Fibroblast of lung (primary cell): ENCODE measurements around the gene RASSF4.

Experiments used
- EZH2 ChIP-seq: IDR thresholded peaks from 2 replicates; pipeline ENCODE4 v1.5.1; 2012; ENCODE audit warnings: low read length, control low read depth, mild to moderate bottlenecking; ENCODE audit errors: missing control alignments
- TF ChIP-seq, protein P1 (sequence below), 2 donors: IDR thresholded peaks in 1 of 2; conservative IDR thresholded peaks in 1 of 2; 1 replicate in 1 of 2; 2 replicates in 1 of 2; pipeline ENCODE4 v1.5.1; 2011 to 2012; ENCODE audit warnings: low read length in 2 of 2, control low read depth in 1 of 2, inconsistent platforms in 1 of 2, low read depth in 1 of 2, mild to moderate bottlenecking in 1 of 2

- TF ChIP-seq EZH2 = no peak
- TF ChIP-seq, protein P1, sequence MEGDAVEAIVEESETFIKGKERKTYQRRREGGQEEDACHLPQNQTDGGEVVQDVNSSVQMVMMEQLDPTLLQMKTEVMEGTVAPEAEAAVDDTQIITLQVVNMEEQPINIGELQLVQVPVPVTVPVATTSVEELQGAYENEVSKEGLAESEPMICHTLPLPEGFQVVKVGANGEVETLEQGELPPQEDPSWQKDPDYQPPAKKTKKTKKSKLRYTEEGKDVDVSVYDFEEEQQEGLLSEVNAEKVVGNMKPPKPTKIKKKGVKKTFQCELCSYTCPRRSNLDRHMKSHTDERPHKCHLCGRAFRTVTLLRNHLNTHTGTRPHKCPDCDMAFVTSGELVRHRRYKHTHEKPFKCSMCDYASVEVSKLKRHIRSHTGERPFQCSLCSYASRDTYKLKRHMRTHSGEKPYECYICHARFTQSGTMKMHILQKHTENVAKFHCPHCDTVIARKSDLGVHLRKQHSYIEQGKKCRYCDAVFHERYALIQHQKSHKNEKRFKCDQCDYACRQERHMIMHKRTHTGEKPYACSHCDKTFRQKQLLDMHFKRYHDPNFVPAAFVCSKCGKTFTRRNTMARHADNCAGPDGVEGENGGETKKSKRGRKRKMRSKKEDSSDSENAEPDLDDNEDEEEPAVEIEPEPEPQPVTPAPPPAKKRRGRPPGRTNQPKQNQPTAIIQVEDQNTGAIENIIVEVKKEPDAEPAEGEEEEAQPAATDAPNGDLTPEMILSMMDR (conservative IDR thresholded peaks at IDR 0.05 in 1 of 2, IDR thresholded peaks at IDR 0.05 in 1 of 2; ENCODE audit: low read depth in 1 of 2, low read length in 2 of 2) = no peak
Observed at GRCh38 chr10:44934416-44935200, 25.0 kb upstream of the RASSF4 start.
